Liver (tissue), 3 donors: Measurements from ENCODE around the gene AGBL5.

Experiments used
- EGR1 ChIP-seq, 2 donors: IDR thresholded peaks; 2 replicates each; pipeline ENCODE4 v1.6.1; 2016 to 2018; ENCODE audit warnings: antibody characterized with exemption in 2 of 2, low read depth in 2 of 2
- HNF4A ChIP-seq, 2 donors: conservative IDR thresholded peaks; 2 replicates each; pipeline ENCODE4 v1.6.1; 2016; ENCODE audit warnings: antibody characterized with exemption in 2 of 2, mild to moderate bottlenecking in 2 of 2
- RAD21 ChIP-seq, 2 donors: IDR thresholded peaks; 2 replicates each; pipeline ENCODE4 v1.6.1; 2016; ENCODE audit warnings: antibody characterized with exemption in 2 of 2, mild to moderate bottlenecking in 2 of 2
- SP1 ChIP-seq: IDR thresholded peaks from 2 replicates; pipeline ENCODE4 v1.6.1; 2018; ENCODE audit warnings: antibody characterized with exemption, mild to moderate bottlenecking
- TAF1 ChIP-seq: conservative IDR thresholded peaks from 2 replicates; pipeline ENCODE4 v1.6.1; 2016; ENCODE audit warnings: antibody characterized with exemption, mild to moderate bottlenecking
- YY1 ChIP-seq: IDR thresholded peaks from 2 replicates; pipeline ENCODE4 v1.6.1; 2016; ENCODE audit warnings: antibody characterized with exemption, mild to moderate bottlenecking
- TF ChIP-seq, protein P1 (sequence below): IDR thresholded peaks from 2 replicates; pipeline ENCODE4 v1.6.1; 2016; ENCODE audit warnings: antibody characterized with exemption, mild to moderate bottlenecking
- TF ChIP-seq, protein P2 (sequence below): fragments of 150-350 bp; IDR thresholded peaks from 2 replicates; pipeline ENCODE4 v1.5.1; 2017; ENCODE audit warnings: improper control_type of control experiment, low read depth, low read length; ENCODE audit not compliant: missing input control
- TF ChIP-seq, protein P3 (sequence below): IDR thresholded peaks from 2 replicates; pipeline ENCODE4 v1.6.1; 2016; ENCODE audit warnings: antibody characterized with exemption
- TF ChIP-seq, protein P4 (sequence below): IDR thresholded peaks from 2 replicates; pipeline ENCODE4 v1.6.1; 2016; ENCODE audit warnings: antibody characterized with exemption
- donor health status: healthy.
- donor health status: healthy.

DNA sequence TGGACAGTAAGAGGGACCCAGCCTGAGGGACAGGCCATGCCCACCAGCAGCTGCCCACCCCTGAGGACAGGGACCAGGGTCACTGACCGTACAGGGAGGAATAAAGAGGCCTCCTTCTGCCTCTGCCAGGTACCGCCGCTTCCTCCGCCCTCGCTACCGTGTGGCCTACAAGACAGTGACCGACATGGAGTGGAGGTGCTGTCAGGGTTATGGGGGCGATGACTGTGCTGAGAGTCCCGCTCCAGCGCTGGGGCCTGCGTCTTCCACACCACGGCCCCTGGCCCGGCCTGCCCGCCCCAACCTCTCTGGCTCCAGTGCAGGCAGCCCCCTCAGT is 29.1 kb downstream of the AGBL5 start:
- no peak for TF ChIP-seq SP1
- TF ChIP-seq, protein P1, sequence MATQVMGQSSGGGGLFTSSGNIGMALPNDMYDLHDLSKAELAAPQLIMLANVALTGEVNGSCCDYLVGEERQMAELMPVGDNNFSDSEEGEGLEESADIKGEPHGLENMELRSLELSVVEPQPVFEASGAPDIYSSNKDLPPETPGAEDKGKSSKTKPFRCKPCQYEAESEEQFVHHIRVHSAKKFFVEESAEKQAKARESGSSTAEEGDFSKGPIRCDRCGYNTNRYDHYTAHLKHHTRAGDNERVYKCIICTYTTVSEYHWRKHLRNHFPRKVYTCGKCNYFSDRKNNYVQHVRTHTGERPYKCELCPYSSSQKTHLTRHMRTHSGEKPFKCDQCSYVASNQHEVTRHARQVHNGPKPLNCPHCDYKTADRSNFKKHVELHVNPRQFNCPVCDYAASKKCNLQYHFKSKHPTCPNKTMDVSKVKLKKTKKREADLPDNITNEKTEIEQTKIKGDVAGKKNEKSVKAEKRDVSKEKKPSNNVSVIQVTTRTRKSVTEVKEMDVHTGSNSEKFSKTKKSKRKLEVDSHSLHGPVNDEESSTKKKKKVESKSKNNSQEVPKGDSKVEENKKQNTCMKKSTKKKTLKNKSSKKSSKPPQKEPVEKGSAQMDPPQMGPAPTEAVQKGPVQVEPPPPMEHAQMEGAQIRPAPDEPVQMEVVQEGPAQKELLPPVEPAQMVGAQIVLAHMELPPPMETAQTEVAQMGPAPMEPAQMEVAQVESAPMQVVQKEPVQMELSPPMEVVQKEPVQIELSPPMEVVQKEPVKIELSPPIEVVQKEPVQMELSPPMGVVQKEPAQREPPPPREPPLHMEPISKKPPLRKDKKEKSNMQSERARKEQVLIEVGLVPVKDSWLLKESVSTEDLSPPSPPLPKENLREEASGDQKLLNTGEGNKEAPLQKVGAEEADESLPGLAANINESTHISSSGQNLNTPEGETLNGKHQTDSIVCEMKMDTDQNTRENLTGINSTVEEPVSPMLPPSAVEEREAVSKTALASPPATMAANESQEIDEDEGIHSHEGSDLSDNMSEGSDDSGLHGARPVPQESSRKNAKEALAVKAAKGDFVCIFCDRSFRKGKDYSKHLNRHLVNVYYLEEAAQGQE, result no peak
- TF ChIP-seq, protein P2, sequence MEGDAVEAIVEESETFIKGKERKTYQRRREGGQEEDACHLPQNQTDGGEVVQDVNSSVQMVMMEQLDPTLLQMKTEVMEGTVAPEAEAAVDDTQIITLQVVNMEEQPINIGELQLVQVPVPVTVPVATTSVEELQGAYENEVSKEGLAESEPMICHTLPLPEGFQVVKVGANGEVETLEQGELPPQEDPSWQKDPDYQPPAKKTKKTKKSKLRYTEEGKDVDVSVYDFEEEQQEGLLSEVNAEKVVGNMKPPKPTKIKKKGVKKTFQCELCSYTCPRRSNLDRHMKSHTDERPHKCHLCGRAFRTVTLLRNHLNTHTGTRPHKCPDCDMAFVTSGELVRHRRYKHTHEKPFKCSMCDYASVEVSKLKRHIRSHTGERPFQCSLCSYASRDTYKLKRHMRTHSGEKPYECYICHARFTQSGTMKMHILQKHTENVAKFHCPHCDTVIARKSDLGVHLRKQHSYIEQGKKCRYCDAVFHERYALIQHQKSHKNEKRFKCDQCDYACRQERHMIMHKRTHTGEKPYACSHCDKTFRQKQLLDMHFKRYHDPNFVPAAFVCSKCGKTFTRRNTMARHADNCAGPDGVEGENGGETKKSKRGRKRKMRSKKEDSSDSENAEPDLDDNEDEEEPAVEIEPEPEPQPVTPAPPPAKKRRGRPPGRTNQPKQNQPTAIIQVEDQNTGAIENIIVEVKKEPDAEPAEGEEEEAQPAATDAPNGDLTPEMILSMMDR, result no peak
- TF ChIP-seq EGR1 (IDR thresholded peaks at IDR 0.05; ENCODE audit: low read depth in 2 of 2), result no peak
- TF ChIP-seq TAF1, result no peak
- TF ChIP-seq, protein P3, sequence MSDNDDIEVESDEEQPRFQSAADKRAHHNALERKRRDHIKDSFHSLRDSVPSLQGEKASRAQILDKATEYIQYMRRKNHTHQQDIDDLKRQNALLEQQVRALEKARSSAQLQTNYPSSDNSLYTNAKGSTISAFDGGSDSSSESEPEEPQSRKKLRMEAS, result no peak
- TF ChIP-seq, protein P4, sequence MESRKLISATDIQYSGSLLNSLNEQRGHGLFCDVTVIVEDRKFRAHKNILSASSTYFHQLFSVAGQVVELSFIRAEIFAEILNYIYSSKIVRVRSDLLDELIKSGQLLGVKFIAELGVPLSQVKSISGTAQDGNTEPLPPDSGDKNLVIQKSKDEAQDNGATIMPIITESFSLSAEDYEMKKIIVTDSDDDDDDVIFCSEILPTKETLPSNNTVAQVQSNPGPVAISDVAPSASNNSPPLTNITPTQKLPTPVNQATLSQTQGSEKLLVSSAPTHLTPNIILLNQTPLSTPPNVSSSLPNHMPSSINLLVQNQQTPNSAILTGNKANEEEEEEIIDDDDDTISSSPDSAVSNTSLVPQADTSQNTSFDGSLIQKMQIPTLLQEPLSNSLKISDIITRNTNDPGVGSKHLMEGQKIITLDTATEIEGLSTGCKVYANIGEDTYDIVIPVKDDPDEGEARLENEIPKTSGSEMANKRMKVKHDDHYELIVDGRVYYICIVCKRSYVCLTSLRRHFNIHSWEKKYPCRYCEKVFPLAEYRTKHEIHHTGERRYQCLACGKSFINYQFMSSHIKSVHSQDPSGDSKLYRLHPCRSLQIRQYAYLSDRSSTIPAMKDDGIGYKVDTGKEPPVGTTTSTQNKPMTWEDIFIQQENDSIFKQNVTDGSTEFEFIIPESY, result no peak
- no peak for TF ChIP-seq HNF4A (conservative IDR thresholded peaks at IDR 0.05)
- TF ChIP-seq RAD21 (IDR thresholded peaks at IDR 0.05), result no peak
- no peak for TF ChIP-seq YY1
